GM03348 (cell line): ENCODE results near the gene GADD45G.

ENCODE experiments used
- DNase-seq: peaks from one replicate; pipeline ENCODE4 v3.0.0; 2012; ENCODE audit warnings: low spot score

Gene GADD45G

DNA sequence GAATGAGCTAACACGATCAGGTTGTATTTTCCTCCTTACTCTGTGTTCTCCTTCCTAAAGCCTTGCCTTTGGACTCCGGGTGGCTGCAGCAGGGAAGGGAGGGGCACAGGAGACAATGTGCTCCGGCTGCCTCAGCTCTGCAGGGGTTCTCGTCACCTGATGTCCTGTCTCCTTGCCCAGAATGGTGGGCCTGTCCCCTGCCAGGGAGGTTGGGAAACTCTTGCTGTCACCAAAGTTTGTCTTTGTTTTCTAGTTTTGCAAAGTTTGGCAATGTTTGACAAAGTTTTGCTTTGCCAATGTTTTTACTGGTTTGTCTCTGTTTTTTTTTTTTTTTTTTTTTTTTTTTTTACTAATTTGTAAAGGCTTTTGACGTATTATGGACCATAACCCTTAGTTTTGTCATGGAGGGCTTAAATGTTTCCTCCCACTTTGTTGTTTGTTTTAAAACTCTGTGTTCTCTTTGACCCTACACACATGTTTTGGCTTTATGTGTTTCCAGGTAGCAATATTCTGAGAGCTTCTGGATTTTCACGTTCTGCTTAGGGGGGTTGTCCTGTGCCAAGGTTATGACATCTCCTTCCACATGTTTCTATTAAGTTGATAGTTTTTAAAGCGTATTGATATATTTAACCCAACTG lies 49.3 kb downstream of the GADD45G start:
- DNase-seq, result no peak

DNA sequence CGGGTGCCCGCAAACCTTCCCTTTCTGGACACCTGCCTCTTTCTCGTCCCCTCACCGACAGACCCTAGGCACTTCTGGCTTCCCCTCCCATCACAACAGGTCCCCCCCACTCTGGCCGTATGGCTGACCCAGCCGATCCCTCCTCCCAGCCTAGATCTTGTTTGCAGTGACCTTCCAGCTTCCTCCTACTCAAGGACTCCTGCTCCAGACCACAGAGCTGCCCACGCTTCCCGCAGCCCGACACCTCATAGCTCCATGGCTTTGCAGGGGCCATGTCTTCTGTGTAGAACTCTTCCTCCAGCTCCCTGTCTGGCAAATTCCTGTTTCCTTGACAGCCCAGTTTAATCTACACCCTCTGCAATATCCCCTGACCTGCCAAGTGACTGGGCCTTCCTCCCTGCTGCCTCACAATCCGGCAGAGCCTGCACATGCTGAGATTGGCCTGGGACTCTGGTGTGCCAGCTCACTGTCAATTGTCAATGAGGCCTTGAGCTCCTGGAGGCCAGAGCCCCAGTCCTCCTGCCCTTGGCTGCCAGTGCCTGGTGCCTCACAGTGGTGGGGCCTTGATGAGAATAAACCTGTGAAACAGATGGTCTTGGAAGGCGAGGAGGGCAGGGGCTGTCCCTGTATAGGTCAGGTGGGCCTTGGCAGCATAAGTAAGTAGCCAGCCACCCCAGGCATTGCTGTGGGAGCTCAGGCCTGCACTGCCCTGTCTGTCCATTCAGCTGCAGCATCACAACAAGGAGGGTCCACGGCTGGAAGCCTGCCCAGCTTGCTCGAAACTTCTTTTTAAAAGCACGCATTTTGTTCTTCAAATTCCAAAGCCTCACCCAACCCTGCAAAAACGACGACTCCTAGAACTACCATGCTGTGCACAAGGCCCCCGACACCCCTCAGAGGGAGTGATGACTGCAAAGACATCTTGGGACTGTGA lies 50.5 kb downstream of the GADD45G start:
- DNase-seq, result no peak
